Measurements from ENCODE around the gene LYZL4. TPM values are rescaled to one million over a fixed set of nuclear protein-coding genes. Genes with fewer than 3 reads are reported as not detected.

LYZL4 gene
- total RNA-seq, 2 donors from 2014 or later: 5.9 TPM; not detected in 1

- Histone ChIP-seq H3K27ac (no peak overlapping the region), H3K36me3 (no peaks in the 10 kb centered on the region), H3K9me3 (no peaks in the 10 kb centered on the region), H3K4me3 (no peak overlapping the region), H3K4me1 (replicated peaks) (no peaks in the 10 kb centered on the region), H3K27me3 (replicated peaks; ENCODE audit: insufficient read depth) (no peaks in the 10 kb centered on the region)
- 75% methylated on average over 2 of the region's 2 CpGs for WGBS
- intact Hi-C loops (cut with DNase I): no loop called here
- DNase-seq (ENCODE audit: low spot score): no peak
- no peak for TF ChIP-seq POLR2AphosphoS5 (IDR thresholded peaks at IDR 0.05)
- no peak for TF ChIP-seq POLR2A (IDR thresholded peaks at IDR 0.05)
- no peak for TF ChIP-seq CTCF (IDR thresholded peaks at IDR 0.05)
Measured at GRCh38 chr3:42408156-42408555, 2.3 kb downstream of the LYZL4 start.

- Histone ChIP-seq H3K36me3 (no peaks in the 10 kb centered on the region), H3K4me3 (no peak overlapping the region), H3K9me3 (no peaks in the 10 kb centered on the region), H3K4me1 (replicated peaks) (no peaks in the 10 kb centered on the region), H3K27ac (no peak overlapping the region), H3K27me3 (replicated peaks; ENCODE audit: insufficient read depth) (no peaks in the 10 kb centered on the region)
- TF ChIP-seq POLR2AphosphoS5 (IDR thresholded peaks at IDR 0.05) (no peak), POLR2A (IDR thresholded peaks at IDR 0.05) (no peak), CTCF (IDR thresholded peaks at IDR 0.05) (no peak)
- intact Hi-C loops (cut with DNase I): no loop called here
- no peak for DNase-seq (ENCODE audit: low spot score)
- WGBS: 86% methylated on average over 14 of the region's 14 CpGs
Measured at GRCh38 chr3:42406727-42407450, 3.5 kb downstream of the LYZL4 start.

- no peak for TF ChIP-seq POLR2AphosphoS5 (IDR thresholded peaks at IDR 0.05)
- no peak for TF ChIP-seq CTCF (IDR thresholded peaks at IDR 0.05)
- TF ChIP-seq POLR2A (IDR thresholded peaks at IDR 0.05): no peak
- DNase-seq (ENCODE audit: low spot score): no peak
- H3K27me3 ChIP-seq (replicated peaks; ENCODE audit: insufficient read depth): no peaks in the 10 kb centered on the region
- no peaks in the 10 kb centered on the region for H3K36me3 ChIP-seq
- WGBS: 96% methylated on average over 7 of the region's 7 CpGs
- H3K4me3 ChIP-seq: no peak overlapping the region
- no peaks in the 10 kb centered on the region for H3K4me1 ChIP-seq (replicated peaks)
- H3K9me3 ChIP-seq: no peaks in the 10 kb centered on the region
- H3K27ac ChIP-seq: no peak overlapping the region
- intact Hi-C loops (cut with DNase I): no loop called here
Measured at GRCh38 chr3:42405857-42406256, 4.6 kb downstream of the LYZL4 start.

DNA sequence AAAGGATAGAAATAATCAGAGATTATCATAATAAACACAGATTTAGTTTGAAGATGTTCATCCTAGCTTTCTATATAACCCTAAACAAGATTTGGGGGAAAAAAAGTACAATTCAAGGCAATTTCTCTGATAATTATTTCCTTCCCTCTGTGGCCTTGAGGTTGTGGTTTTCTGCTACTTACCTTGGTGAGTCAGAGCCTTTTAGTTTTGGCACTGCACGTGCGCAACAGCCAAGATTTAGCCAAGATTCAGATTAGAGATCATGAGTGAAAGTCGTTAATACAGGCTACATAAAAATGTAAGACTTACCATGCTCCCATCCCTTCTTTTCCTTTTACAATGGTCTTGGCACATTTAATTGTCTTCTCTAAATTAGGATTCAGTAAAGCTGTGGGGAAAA is 6.7 kb downstream of the LYZL4 start:
- H3K4me3 ChIP-seq: no peak overlapping the region
- no peaks in the 10 kb centered on the region for H3K36me3 ChIP-seq
- WGBS: 55% methylated on average over 3 of the region's 3 CpGs
- no peak for TF ChIP-seq POLR2AphosphoS5 (IDR thresholded peaks at IDR 0.05)
- no peak for TF ChIP-seq CTCF (IDR thresholded peaks at IDR 0.05)
- TF ChIP-seq POLR2A (IDR thresholded peaks at IDR 0.05): no peak
- DNase-seq (ENCODE audit: low spot score): no peak
- intact Hi-C loops (cut with DNase I): no loop called here
- no peaks in the 10 kb centered on the region for H3K27me3 ChIP-seq (replicated peaks; ENCODE audit: insufficient read depth)
- H3K4me1 ChIP-seq (replicated peaks): no peaks in the 10 kb centered on the region
- H3K27ac ChIP-seq: no peak overlapping the region
- no peaks in the 10 kb centered on the region for H3K9me3 ChIP-seq

DNA sequence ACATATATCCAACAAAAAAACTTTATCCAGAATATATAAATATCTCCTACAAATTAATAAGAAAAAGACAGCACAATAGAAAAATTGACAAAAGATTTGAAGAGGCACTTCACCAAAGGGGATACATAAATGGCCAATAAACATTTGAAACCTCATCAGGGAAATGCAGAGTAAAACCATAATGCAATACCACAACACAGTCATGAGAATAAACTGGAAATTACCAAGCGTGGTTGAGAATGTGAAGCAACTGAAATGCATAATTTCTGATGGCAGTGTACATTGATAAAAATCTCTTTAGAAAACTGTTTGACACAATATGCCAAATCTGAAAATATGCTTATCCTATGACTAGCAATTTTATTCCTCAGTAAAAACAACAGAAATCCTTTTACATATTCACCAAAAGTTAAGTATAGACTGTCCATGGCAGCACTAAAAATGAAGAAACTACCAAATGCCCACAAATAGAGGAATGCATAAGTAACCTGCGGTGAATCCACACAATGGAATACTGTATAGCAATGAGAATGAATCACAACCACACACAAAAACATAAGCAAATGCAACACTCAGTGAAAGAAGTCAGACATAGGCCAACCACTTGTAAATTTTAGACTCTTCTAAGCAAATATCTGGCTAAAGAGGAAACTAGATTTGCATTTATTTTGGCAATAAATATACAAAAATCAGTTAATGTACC is 7.9 kb downstream of the LYZL4 start:
- intact Hi-C loops (cut with DNase I): no loop called here
- H3K36me3 ChIP-seq: no peaks in the 10 kb centered on the region
- no peak overlapping the region for H3K27ac ChIP-seq
- H3K27me3 ChIP-seq (replicated peaks; ENCODE audit: insufficient read depth): no peaks in the 10 kb centered on the region
- no peaks in the 10 kb centered on the region for H3K9me3 ChIP-seq
- no peak for DNase-seq (ENCODE audit: low spot score)
- WGBS: 92% methylated on average over 2 of the region's 2 CpGs
- TF ChIP-seq CTCF (IDR thresholded peaks at IDR 0.05) (no peak), POLR2A (IDR thresholded peaks at IDR 0.05) (no peak), POLR2AphosphoS5 (IDR thresholded peaks at IDR 0.05) (no peak)
- no peaks in the 10 kb centered on the region for H3K4me1 ChIP-seq (replicated peaks)
- no peak overlapping the region for H3K4me3 ChIP-seq
